OCI-LY1 (cell line): ENCODE data around the gene TTC23.

Experiments
- H2AFZ ChIP-seq: fragments of 200-600 bp; sonication (generic), shearing (Covaris generic); 2 replicates; pipeline ENCODE4 v1.6.0; 2014; ENCODE audit warnings: antibody characterized with exemption, mild to moderate bottlenecking, low read length
- H3F3A ChIP-seq: fragments of 200-600 bp; sonication (generic), shearing (Covaris generic); 2 replicates; pipeline ENCODE4 v1.6.0; 2014; ENCODE audit warnings: mild to moderate bottlenecking, antibody characterized with exemption, low read length, moderate library complexity; ENCODE audit not compliant: insufficient read depth
- H3K27ac ChIP-seq: fragments of 200-600 bp; sonication (generic); 2 replicates; pipeline ENCODE4 v1.5.1; 2014; ENCODE audit warnings: low read length, mixed run types, mild to moderate bottlenecking, low read depth; ENCODE audit not compliant: poor library complexity, severe bottlenecking
- H3K27me3 ChIP-seq: fragments of 200-600 bp; sonication (generic); 2 replicates; pipeline ENCODE4 v1.6.0; 2014; ENCODE audit warnings: antibody characterized with exemption, mild to moderate bottlenecking, low read length, moderate library complexity; ENCODE audit not compliant: insufficient read depth
- H3K36me3 ChIP-seq: fragments of 200-600 bp; sonication (generic); 2 replicates; pipeline ENCODE4 v1.6.1; 2014; ENCODE audit warnings: mild to moderate bottlenecking, antibody characterized with exemption, low read length, moderate library complexity, mixed read lengths; ENCODE audit not compliant: insufficient read depth
- H3K4me1 ChIP-seq: fragments of 200-600 bp; sonication (generic); 2 replicates; pipeline ENCODE4 v1.5.1; 2014; ENCODE audit warnings: mild to moderate bottlenecking, low read length, moderate library complexity; ENCODE audit not compliant: insufficient read depth, severe bottlenecking
- H3K4me2 ChIP-seq: fragments of 200-600 bp; sonication (generic), shearing (Covaris generic); 2 replicates; pipeline ENCODE4 v1.6.1; 2014; ENCODE audit warnings: low read length
- H3K4me3 ChIP-seq: fragments of 200-600 bp; sonication (generic); 2 replicates; pipeline ENCODE4 v1.5.1; 2014; ENCODE audit warnings: low read length, low read depth, mild to moderate bottlenecking, mixed read lengths; ENCODE audit not compliant: poor library complexity, severe bottlenecking
- H3K79me2 ChIP-seq: fragments of 200-600 bp; shearing (Covaris generic); 2 replicates; pipeline ENCODE4 v1.6.1; 2016; ENCODE audit warnings: mixed run types, low read length, mixed read lengths; ENCODE audit not compliant: insufficient read depth
- H3K9ac ChIP-seq: fragments of 200-600 bp; sonication (generic), shearing (Covaris generic); 2 replicates; pipeline ENCODE4 v1.6.1; 2014; ENCODE audit warnings: mild to moderate bottlenecking, low read length, mixed read lengths
- H3K9me2 ChIP-seq: fragments of 200-600 bp; sonication (generic), shearing (Covaris generic); 2 replicates; pipeline ENCODE4 v1.6.1; 2014; ENCODE audit warnings: low read depth, mild to moderate bottlenecking, low read length, mixed read lengths
- H3K9me3 ChIP-seq: fragments of 200-600 bp; shearing (Covaris generic); 2 replicates; pipeline ENCODE4 v1.6.1; 2014; ENCODE audit warnings: low read length, mixed read lengths
- H4K20me1 ChIP-seq: fragments of 200-600 bp; sonication (generic), shearing (Covaris generic); 2 replicates; pipeline ENCODE4 v1.6.0; 2016; ENCODE audit warnings: mild to moderate bottlenecking, low read length; ENCODE audit not compliant: insufficient read depth
- EZH2 ChIP-seq: fragments of 200-600 bp; sonication (generic), shearing (Covaris generic); IDR thresholded peaks from 2 replicates; pipeline ENCODE4 v1.8.0; 2017; ENCODE audit warnings: borderline replicate concordance, mixed run types, mild to moderate bottlenecking, antibody characterized with exemption, low read length, moderate library complexity, mixed read lengths
- TF ChIP-seq, protein P1 (sequence below): fragments of 200-600 bp; sonication (generic), shearing (Covaris generic); IDR thresholded peaks from 2 replicates; pipeline ENCODE4 v1.5.1; 2017; ENCODE audit warnings: mild to moderate bottlenecking, antibody characterized with exemption, low read length, moderate library complexity, mixed read lengths

Gene TTC23

DNA sequence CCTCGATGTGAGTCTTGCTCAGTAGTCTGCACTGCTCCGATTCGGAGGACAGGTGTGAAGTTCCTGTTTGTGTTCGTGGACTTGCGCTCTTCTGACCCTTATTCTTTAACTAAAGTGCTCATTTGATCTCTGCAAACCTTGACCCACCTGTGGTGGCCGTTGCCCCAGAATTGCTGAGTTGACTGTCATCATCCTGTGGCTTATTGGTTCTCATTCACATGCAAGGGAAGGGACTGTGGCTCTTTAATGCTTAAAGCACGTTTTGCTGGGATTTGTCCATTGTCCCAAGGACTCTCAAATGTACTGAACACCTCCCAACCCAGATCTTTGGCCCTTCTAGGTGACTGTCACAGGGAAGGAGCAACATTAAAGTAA is 131.1 kb downstream of the TTC23 start:
- no peaks in the 10 kb centered on the region for H3K4me1 ChIP-seq
- no peak overlapping the region for H3K27ac ChIP-seq
- H3K79me2 ChIP-seq: no peaks in the 10 kb centered on the region
- no peaks in the 10 kb centered on the region for H4K20me1 ChIP-seq
- H3K4me2 ChIP-seq: no peak overlapping the region
- no peaks in the 10 kb centered on the region for H3K9me3 ChIP-seq
- TF ChIP-seq EZH2: no peak
- TF ChIP-seq, protein P1, sequence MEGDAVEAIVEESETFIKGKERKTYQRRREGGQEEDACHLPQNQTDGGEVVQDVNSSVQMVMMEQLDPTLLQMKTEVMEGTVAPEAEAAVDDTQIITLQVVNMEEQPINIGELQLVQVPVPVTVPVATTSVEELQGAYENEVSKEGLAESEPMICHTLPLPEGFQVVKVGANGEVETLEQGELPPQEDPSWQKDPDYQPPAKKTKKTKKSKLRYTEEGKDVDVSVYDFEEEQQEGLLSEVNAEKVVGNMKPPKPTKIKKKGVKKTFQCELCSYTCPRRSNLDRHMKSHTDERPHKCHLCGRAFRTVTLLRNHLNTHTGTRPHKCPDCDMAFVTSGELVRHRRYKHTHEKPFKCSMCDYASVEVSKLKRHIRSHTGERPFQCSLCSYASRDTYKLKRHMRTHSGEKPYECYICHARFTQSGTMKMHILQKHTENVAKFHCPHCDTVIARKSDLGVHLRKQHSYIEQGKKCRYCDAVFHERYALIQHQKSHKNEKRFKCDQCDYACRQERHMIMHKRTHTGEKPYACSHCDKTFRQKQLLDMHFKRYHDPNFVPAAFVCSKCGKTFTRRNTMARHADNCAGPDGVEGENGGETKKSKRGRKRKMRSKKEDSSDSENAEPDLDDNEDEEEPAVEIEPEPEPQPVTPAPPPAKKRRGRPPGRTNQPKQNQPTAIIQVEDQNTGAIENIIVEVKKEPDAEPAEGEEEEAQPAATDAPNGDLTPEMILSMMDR: no peak
- no peaks in the 10 kb centered on the region for H3K9me2 ChIP-seq
- 0 out of 2 replicates have a peak, but pooled peaks cover 9% of the 10 kb centered on the region for H3K27me3 ChIP-seq
- no peak overlapping the region for H3K4me3 ChIP-seq
- no peak overlapping the region for H2AFZ ChIP-seq
- no peaks in the 10 kb centered on the region for H3K36me3 ChIP-seq
- no peak overlapping the region for H3K9ac ChIP-seq
- no peaks in the 10 kb centered on the region for H3F3A ChIP-seq

DNA sequence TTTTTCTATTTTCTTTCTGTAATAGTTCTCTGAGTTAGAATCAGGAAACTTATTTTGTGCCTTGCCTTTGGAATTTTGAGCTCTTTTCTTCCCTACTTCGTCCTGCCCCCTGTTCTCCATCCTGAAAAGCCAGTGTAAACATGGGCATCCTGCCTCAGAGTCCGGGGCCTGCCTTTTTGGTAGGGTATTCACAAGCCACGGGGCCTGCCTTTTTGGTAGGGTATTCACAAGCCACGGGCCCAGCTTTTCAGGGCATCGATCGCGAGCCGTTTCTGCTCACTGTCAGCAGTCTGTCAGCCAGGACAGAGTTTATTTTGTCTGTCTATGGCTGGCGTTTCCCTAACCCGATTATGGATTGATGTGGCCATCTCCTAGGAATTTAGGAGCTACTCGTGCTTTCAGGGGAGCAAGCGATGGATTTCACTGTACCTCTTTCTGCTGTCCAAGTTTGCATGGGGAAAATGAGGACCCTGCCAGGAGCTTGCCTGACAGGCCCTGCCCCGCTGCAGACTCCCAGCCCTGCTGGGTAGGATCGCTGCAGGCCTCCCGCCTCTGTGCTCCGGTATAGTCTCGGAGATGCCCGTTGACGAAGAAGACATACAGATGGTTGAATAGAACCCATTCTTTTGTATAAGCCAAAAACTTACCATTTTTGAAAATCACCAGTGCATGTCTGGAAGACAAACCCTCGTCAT is 131.7 kb downstream of the TTC23 start:
- Histone ChIP-seq H3K4me1 (no peaks in the 10 kb centered on the region), H2AFZ (no peak overlapping the region), H3K9ac (no peak overlapping the region), H3K27me3 (0 out of 2 replicates have a peak, but pooled peaks cover 9% of the 10 kb centered on the region), H3K9me3 (no peaks in the 10 kb centered on the region), H4K20me1 (no peaks in the 10 kb centered on the region), H3K4me3 (no peak overlapping the region), H3F3A (no peaks in the 10 kb centered on the region), H3K9me2 (no peaks in the 10 kb centered on the region), H3K36me3 (no peaks in the 10 kb centered on the region), H3K27ac (no peak overlapping the region), H3K79me2 (no peaks in the 10 kb centered on the region), H3K4me2 (no peak overlapping the region)
- TF ChIP-seq, protein P1: no peak

DNA sequence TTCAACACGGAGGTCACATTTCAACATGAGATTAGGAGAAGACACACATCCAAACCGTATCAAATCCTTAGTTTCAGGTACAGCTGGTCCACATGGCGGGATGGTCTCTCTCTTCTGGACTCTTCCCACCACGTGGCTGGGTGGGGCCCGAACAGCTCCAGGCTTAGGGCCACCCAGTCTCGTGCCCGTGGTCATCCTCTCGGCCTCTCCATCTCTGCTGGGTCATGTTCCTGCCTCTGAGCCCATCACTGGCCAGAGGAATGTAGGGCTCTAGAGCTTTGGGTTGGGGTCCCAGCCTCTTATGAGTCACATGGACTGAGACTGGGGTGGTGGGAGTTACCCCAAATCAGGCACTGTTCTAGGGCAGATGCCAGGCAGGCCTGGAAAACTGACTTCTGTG is 132.3 kb downstream of the TTC23 start:
- TF ChIP-seq, protein P1: no peak
- TF ChIP-seq EZH2: no peak
- Histone ChIP-seq H3K4me3 (no peak overlapping the region), H3K4me2 (no peak overlapping the region), H3K9me2 (no peaks in the 10 kb centered on the region), H3K4me1 (no peaks in the 10 kb centered on the region), H4K20me1 (no peaks in the 10 kb centered on the region), H3K27ac (no peak overlapping the region), H3K9me3 (no peaks in the 10 kb centered on the region), H3K36me3 (no peaks in the 10 kb centered on the region), H3F3A (no peaks in the 10 kb centered on the region), H3K27me3 (0 out of 2 replicates have a peak, but pooled peaks cover 9% of the 10 kb centered on the region), H2AFZ (no peak overlapping the region), H3K9ac (no peak overlapping the region), H3K79me2 (no peaks in the 10 kb centered on the region)
